SU-DHL-6 (cell line): ENCODE results near the gene ZNF175.

ENCODE experiments used
- CTCF ChIP-seq: fragments of 200-600 bp; sonication (generic); IDR thresholded peaks from one replicate; pipeline ENCODE4 v1.5.1; 2017; ENCODE audit warnings: antibody characterized with exemption, mild to moderate bottlenecking, low read length, moderate library complexity; ENCODE audit not compliant: insufficient read depth, poor library complexity, severe bottlenecking
- EZH2phosphoT487 ChIP-seq: fragments of 200-600 bp; sonication (generic), shearing (Covaris generic); conservative IDR thresholded peaks from 2 replicates; pipeline ENCODE4 v1.6.1; 2018; ENCODE audit warnings: mild to moderate bottlenecking, antibody characterized with exemption, low read length, moderate library complexity, mixed read lengths

DNA sequence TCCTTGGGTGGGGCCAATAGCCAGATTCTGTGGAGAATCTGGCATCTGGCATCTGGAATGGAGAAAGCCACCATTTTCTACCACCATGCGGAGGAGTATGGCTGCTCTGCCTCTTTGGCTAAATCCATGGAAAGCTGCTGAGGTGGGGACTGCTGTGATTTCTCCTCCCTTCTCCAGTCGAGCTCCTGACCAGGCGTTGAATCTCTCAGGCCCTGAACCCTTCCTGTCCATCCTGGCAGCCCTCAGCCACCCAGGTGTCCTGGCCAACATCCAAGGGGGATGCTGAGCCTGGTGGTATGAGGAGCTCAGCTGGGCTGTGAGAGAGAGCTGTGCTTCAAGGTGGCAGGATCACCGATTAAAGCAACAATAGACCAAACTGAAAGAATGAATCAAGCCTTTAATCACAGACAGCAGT lies 22.2 kb upstream of the ZNF175 start:
- no peak for TF ChIP-seq CTCF
- TF ChIP-seq EZH2phosphoT487, result no peak
